Medulla oblongata (tissue), 1 donor: ENCODE measurements around the gene ITGB6.

Experiments used
- DNase-seq: peaks from one replicate; pipeline ENCODE4 v3.0.0-alpha.2; 2015; ENCODE audit errors: extremely low spot score

ITGB6 gene

DNA sequence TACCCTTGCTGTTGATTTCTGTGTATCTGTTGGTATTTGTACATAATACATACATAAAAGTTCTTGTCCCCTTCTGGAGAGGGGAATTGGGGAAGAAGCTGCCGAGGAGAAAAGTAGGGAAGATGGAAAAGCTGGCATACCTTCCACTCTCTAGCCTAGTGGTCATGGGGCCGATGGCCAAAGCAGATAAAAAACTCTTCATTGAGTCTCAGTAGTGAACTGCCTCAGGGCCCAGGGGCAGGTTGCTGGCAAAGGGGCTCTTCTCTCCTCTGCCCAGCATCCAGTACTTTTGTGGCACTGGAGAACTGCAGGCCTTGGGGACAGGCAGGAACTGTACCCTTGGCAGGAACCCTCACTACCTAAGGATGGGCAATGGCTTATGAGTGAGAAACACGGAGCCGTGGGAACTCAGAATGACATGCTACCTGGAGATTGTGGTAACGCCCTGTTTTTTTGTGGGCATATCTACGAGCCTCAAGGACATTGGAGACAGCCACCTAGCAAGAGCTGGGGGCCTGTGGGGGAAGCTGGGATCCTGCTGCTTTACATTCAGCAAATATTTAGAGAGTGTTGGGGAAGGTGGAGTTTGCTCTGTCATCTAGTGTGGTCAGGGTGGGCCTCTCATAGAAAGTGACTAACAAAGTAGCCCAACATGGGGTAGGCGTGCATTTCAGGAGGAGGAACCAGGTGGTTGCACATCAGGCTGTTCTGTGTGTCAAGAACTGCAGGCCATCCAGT is 22.6 kb upstream of the ITGB6 start:
- DNase-seq: no peak

DNA sequence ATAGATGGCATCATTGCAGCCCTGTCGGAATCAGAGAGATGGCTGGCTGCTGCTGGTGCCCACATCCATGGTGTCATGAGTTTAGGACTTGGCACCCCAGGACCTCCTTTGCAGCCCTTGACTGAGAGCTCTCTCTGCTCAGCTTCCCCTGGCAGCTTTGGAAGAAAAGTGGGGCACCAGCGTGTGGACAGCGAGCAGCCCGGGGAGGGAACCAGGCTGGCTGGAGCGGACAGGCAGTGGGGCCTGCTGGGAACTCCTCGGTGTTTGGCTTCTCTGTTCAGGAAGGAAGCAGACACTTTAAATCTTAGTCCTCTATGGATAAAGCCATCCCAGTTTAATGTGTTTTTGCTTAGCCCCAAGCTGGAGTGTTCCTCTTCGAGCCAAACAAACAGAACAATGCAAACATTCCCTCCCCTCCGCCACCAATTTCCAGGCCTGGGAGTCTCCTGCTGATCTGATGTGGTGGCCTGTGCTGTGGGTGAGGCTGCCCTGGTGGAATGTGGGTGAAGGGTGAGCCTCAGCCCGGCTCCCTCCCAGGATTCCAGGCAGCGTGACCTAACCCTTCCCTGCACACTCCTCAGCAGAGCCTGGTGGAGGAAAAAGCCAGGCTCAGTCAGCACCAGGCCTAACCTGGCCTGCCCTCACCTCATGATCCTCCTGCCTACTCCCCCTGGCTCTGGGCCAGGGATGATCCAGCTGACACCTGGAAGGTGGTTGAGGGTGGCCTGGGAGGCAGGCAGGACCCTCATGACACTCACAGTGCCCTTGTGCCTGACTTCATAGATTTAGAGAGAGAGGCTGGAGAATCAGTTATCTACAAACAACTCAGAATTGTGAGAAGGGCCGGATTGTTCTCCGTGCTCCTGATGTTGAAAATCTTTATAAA is 21.6 kb upstream of the ITGB6 start:
- DNase-seq: no peak

DNA sequence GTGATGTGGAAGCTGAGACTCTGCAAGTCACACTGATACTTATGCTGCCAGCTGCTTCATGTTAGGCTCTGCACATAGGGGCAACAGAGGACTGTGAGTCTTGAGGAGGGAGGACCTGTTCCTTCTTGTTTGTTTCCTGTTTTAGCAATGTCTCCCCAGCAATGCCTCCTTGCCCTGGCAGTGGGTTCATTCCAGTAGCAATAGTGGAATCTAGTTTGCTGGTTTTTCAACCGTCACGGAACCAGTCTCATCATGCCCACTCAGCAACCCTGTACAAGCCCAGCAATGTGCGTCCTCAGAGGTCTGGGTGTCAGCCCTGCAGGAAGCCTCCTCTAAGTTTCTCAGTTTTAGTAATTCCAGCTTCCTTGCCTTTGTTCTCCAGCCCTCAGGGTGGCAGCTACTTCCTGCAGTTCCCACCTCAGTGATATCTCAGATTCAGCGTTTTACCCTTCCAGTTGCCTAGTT is 20.5 kb upstream of the ITGB6 start:
- no peak for DNase-seq

DNA sequence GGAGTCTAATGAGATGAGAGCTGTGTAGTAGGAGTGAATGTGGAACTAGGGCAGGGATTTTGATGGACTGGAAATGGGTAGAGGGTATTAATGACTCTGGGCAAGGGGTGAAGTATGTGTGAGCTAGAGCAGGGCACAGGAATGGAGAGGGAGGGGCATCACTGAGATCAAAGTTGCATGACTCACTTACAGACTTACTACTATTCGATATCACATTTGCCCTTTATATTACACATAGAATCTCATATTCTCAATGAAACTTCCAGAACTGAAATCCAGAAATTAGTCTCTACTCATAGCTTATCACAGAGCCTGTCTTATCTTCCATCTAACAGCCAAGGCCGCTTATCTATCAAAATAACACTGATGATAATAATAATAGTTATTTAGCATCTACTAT is 20.0 kb upstream of the ITGB6 start:
- DNase-seq: no peak

DNA sequence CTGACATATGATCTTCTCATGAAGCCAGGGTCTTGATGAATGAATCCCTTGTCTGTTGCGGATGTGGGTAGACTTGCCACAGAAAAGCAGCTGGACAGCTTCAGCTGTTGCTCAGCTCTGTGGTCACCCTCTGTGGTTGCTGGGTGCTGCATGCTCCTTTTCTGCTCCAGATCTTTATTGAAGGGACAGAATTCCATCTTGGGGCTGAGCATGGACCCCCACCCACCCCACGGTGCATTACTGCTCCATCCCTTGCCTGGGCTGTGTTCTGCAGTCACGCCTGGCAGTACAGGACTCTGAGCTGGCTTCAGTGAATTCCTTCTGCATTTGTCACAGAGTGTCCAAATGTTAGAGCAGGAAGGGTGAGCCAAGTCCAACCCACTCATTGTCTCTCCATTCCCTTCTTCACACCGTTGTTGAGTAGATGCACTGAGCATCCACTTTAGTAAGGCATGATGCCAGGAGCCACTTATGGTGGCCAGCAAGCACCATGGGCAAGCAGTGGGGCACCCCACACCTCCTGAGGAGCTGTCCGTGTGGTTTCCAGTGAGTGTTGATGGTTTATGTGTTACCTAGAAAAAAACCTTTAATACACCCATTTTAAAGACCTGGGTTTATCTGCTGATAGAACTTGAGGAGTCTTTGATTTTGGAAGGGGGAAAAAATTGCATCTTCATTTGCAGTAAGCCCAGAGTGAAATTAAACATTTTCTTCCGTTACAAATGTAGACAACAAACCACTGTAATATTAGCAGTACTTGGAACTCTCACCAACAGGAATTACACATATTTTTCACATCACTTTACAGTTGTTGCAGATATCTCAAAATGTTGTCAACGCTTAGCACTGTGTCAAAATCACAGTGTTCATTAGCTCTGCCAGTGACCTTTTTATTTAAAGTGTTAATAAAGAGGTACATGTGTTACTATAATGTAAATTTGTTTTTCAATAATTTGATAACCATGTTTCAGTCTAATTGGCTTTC is 14.7 kb upstream of the ITGB6 start:
- peak; percentile 12 for DNase-seq

DNA sequence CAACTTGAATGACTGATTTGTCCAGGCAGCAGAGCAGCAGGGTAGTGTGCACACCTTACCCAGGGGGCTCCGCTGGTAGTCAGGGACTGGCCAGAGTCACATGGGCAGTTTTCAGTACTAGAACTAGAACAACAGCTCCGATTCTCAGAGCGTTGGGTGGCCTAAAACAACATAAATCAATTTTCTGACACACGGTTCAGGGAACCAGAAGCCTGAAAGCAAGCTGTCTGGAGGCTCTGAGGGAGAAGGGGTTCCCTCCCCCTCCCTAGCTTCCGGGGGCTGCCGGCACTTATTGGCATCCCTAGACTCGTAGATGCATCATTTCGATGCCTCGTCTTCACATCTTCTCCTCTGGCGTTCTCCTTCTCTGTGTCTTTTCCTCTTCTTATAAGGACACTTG is 13.4 kb upstream of the ITGB6 start:
- DNase-seq: no peak

DNA sequence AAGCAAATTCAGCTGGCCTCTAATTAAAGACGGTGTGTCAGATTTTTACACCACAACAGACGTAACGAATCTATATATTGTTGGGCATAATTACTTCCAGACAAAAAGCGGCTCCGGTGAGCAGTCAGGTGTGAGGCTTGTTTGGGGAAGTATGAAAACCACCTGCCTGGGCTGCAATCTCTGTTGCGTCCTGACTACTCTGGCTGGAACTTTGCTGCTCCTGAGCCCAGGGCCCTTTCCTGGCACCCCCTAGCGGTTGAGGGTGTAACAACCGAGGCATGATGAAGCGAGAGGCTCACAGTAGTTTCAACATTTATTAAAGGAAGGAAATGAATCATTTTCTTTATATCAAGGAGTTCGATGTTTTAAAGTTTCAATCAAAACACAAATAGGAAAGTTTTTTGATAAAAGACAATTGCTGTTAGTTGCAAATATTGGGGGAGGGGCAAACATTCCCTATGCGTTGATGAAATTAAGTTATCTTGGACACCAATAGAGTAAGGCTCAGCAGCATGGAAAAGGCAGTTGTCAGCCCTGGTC is 10.6 kb upstream of the ITGB6 start:
- peak; percentile 58 for DNase-seq

DNA sequence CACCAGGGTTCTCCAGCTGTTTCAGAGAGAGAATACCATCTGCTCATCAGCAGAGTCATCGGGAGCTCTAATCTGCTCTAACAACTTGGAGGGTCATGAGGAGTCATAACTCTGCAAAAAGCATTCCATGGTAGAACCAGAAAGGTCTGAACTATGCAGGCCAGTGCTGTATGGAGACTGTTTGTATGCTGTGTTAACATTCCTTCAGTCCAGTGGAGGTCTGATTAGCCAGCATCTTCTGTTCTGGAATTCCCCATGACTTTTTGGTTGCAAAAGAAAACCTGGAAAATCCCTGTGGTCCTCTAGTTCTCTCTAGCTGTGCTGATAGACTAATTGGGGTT is 9.4 kb upstream of the ITGB6 start:
- no peak for DNase-seq

DNA sequence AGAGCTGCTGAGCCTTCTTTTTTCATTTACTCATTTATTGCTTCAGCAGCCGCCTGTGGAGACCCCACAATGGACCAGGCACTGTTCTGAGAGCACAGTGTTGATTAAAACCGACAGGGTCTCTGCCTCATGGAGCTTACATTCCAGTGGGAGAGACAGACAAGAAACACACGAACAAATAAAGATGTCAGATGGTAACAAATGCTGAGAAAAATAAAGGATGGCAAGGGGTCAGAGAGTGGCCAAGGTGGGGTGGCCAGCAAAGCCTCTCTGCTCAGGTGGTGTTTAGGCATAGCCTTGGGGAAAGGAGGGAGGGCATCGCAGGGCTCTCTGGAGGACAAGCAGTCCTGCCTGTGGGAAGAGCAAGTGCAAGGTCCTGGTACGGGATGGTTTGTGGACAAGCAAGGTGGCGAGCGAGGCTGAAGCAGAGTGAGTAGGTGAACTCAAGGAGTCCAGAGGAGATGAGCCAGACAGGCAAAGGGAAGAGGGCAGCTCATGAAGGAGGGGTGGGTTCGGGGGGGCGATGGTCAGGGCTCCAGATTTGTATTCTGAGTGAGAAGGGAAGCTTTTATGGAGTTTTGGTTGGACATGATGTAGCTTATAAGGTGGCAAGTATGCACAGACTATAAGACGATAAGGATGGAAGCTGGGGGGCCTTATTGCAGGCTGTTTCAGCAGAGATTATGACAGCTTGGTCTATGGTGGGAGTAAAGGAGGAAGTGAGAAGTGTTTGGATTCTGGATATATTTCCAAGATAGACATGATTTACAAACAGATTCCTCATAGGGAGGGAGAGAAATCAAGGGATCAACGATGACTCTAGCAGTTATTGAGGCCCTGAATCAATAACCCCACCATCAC is 8.8 kb upstream of the ITGB6 start:
- no peak for DNase-seq

DNA sequence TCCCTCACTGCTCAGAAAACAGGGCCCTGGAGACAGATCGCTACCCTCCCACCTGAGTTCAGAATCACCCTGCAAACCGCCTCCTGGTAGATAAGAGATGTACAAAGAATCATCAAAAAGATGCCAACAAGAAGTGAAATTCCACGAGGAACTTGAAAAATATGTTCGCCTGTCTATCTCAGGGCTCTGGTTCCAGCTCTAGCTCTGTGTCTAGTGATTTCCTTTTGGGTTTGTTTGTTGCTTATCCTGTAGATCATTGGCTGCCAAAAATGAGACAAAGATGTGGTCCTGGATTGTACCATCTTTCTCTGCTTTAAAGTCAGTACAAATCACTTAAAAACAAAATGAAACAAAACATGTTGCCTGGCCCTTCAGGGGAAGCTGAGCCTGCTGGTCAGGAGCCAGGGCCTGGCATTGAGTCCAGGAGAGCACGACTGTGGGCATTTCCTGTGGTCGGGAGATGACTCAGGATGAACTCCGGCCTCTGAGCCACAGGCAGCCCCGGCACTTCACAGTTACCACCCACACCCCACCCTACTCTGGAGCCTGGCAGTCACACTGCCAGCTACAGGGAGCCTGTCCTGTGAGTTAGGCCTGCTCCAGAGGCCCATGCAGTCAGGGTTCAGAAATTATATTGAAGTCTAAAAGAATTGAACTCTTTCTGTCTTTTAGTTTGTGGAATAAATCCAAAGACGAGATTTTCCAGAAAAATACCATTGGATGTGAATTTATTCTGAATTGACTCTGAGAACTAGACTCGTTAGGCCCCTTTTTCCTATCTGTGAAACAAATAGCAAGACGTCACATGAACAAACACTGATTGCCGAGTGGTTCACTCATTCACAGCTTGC is 8.0 kb upstream of the ITGB6 start:
- peak; percentile 25 for DNase-seq

DNA sequence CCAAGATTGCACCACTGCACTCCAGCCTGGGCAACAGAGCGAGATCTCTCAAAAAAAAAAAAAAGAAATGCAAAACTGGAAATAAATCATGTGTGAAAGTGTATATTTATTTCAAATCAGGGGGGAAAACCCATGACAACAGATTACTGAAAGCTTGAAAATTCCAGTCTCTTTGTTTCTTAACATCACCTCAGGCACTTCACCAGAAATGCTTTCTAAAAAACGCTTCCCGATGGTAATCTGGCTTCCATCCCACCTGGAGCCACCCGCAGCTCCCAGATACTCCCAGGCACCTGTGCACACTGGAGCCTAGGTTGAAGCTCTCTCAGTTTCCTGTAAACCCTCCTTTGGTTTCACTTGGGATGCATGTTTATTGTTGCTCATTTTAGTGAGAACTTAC is 7.2 kb upstream of the ITGB6 start:
- DNase-seq: no peak

DNA sequence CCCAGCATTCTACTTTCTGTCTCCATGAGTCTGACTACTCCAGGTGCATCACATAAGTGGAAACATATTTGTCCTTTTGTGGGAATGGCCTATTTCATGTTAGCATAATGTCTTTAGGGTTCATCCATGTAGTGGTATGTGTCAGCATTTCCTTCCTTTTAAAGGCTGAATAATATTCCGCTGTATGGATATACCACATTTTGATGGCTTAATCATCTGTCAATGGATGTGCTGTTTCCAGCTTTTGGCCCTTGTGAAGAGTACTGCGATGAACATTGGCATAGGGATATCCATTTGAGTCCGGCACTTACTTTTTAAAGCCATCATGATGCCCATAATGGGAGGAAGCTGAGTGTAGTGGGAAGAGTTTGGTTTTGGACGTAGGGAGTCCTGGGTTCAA is 6.4 kb upstream of the ITGB6 start:
- no peak for DNase-seq

DNA sequence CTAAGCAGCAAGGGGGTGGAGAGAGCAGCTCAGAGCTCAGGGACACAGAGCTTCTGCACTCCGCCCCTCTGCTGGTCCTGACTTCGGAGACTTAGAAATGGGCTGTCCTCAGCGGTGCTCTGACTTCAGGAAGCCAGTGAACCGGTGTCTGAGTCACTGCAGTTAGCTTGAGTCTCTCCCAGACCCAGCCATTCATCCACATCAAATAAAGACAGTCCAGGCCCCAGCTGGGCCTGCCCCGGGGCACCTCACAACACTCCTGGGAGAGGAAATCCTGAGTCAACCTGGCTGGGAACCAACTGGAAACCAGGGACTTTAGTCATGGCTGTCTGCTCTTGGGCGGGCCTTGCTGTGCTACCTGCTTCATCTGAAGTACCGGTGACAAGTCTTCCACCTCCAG is 5.4 kb upstream of the ITGB6 start:
- DNase-seq: no peak

DNA sequence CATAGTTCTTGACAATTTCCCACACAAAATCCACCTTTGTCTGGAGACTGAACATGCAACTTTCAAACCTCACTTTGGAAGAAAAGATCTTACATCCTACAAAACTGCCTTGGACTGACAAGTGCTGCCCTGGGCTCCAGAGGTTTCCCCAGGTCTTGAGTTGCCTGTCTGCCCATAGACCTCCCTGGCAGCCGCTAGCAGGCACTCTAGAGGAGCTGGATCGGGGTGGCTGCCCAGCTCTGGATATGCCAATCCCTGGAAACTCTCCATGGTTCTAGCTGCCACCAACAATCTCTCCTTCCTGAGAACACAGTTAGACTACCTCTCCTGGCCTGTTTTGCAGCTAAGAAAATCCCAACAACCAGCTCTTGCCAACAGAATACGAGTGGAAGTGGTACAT is 3.4 kb upstream of the ITGB6 start:
- no peak for DNase-seq

DNA sequence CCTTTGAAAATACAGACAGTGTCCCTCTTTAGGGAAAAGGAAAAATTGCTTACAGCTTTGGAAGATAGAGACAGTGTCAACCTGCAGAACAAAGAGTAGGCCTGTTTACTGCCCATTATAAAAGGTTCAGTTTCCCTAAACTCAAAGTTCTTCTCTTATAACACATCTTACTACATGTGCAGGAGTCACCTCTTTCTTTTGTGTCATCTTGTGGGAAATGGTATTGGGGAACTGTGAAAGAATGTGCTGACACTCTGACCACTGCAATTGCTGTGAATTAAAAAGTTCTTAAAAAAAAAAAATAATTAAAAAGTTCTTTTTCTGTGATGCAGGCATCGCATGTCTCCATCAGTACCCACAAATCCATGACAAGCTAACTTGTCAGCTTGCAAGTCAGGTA is 2.9 kb upstream of the ITGB6 start:
- DNase-seq: no peak

DNA sequence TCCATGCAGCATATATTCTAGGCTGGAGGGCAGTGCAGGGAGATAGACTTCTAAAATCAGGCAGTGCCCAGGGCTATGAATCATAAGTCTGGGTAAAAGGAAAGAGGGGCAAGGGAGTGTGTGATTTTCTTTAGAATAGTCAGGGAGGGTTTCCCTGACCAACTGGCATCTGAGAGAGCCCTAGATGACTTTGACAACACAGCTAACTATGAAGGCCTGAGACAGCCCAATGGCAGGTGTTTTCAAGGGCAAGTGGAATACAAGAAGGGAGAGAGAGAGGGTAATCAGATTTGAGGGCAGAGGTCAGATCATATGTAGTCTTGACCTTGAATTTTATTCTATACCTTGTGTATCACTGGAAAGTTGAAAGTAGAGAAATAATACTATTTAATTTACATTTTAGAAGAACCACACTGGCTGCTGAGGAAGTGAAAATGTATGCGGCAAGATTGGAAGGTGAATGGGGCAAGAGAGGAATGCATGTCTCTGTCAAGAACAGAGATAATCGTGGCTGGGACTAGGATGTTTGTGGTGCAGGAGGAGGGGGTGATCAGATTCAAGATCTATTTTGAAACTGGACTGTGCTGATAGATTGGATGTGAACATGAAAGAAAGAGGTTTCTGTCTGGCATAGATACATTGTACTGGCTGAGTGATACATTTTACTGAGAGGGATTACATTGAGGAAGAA is 1.9 kb upstream of the ITGB6 start:
- no peak for DNase-seq

DNA sequence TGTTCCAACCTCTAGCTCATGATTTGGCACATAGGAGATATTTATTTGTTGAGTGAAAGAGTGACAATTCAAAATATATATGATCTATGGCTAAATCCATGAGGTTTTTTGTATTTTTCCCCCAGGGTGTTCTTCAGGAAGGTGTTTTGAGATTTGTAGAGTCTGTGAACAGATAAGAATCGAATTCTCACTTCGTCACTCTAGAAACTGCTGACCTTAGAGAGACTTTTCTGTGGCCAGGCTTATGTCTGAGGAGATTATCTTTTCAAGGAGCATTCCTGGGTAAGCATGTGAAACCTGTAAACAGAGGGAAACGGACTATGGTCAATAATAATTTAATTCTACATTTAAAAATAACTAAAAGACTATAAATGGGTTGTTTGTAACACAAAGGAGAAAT is 849 bp upstream of the ITGB6 start:
- DNase-seq: no peak

DNA sequence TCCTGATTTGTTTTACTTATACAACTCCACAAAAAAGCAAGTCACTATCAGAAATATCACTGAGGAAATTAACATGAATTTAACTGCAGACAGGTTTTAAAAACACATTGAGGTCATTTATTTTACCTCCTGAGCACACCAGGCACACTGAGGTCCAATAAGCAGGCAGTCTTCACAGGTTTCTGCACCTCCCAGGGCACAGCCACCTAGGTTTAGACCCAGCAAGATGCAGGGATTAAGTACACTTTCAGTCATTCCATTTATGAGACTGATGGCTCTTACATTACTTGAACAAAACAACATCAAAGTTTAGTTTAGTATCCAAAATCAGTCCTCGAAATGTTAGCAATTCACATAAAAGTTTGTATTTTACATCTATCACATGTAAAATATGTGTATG is 1.0 kb downstream of the ITGB6 start:
- no peak for DNase-seq

DNA sequence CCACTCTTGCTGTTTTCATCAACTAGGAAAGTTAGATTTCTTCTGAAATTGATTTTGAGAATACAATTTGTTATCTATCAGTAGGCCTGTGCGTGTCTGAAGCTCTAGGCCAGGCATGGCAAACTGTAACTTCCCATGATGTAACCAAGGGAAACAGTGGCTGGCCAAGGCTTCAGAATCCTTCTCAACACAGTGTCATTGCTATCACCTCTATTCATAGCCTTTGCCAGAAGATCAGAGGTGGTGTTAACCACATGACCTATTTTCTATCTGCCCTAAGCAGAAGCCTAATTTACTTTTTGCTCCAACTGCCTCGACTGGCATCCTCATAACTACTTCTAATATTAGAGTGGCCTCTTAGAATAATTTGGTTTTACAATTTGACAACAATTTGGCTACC is 2.5 kb downstream of the ITGB6 start:
- DNase-seq: no peak
